Ascending aorta (tissue), 2 donors: ENCODE measurements around the gene ZRANB3. TPM values are rescaled to one million over a fixed set of nuclear protein-coding genes. Genes with fewer than 3 reads are reported as not detected.

Experiments
- DNase-seq, 2 donors: peaks; one replicate each; pipeline ENCODE4 v3.0.0-alpha.2; 2019; ENCODE audit warnings: low spot score in 2 of 2
- H3K27ac ChIP-seq, 2 donors: fragments of 200-600 bp; sonication (generic); one replicate each; pipeline ENCODE4 v1.5.1; 2016 to 2017; ENCODE audit warnings: mild to moderate bottlenecking in 1 of 2
- H3K27me3 ChIP-seq: fragments of 200-600 bp; sonication (generic); one replicate; pipeline ENCODE4 v1.5.1; 2017
- H3K36me3 ChIP-seq, 2 donors: fragments of 200-600 bp; sonication (generic); one replicate each; pipeline ENCODE4 v1.5.1; 2016
- H3K4me1 ChIP-seq, 2 donors: fragments of 200-600 bp; sonication (generic); one replicate each; pipeline ENCODE4 v1.5.1; 2016 to 2017; ENCODE audit warnings: mild to moderate bottlenecking in 1 of 2
- H3K4me3 ChIP-seq, 2 donors: fragments of 200-600 bp; sonication (generic); one replicate each; pipeline ENCODE4 v1.5.1; 2016 to 2017; ENCODE audit warnings: mild to moderate bottlenecking in 1 of 2
- H3K9me3 ChIP-seq, 2 donors: fragments of 200-600 bp; sonication (generic); one replicate each; pipeline ENCODE4 v1.5.1; 2016
- intact Hi-C: fragments of 100-400 bp; cut with DNase I; formaldehyde crosslinking; loops from one replicate; pipeline ENCODE4 v1.15.1; 2023
- total RNA-seq: library from RNA; depleted of rRNA; stranded (reverse); fragments of >200 nt; gene quantifications from one replicate; pipeline ENCODE4 v1.1.0, GENCODE V29; 2016
- TF ChIP-seq, protein P1 (sequence below), 3 experiments: fragments of 200-600 bp in 2 of 3; fragments of 450-650 bp in 1 of 3; sonication (generic) in 2 of 3; IDR thresholded peaks; one replicate each; pipeline ENCODE4 v1.5.1; 2016 to 2019; ENCODE audit warnings: antibody characterized with exemption in 3 of 3, mild to moderate bottlenecking in 1 of 3, moderate library complexity in 1 of 3

The ZRANB3 gene
- total RNA-seq, 1 donor from 2014 or later: 2.3 TPM

DNA sequence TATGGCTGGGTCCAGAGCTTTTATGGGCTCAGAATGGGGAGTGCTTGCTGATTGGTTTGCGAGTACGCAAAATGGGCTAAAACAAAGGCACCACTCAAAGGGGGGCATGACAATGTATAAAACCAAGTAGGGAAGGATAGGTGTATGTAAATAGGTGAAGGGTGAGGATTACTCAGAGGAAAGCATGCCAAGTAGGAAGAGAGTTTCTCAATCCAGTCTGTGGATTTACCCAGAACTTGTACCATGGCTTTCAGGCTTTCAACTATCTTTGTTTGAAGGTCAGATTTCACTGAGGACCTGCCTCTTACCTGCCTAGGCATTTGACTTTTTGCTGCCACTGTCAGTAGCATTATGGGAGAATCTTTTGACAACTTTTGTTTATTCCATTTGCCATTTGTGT lies 386.7 kb downstream of the ZRANB3 start:
- intact Hi-C loops: no loop called here
- H3K4me1 ChIP-seq: no peaks in the 10 kb centered on the region
- peaks cover 4 to 7% of the 10 kb centered on the region in 2 donors for H3K9me3 ChIP-seq
- H3K27ac ChIP-seq: no peak overlapping the region
- TF ChIP-seq, protein P1, sequence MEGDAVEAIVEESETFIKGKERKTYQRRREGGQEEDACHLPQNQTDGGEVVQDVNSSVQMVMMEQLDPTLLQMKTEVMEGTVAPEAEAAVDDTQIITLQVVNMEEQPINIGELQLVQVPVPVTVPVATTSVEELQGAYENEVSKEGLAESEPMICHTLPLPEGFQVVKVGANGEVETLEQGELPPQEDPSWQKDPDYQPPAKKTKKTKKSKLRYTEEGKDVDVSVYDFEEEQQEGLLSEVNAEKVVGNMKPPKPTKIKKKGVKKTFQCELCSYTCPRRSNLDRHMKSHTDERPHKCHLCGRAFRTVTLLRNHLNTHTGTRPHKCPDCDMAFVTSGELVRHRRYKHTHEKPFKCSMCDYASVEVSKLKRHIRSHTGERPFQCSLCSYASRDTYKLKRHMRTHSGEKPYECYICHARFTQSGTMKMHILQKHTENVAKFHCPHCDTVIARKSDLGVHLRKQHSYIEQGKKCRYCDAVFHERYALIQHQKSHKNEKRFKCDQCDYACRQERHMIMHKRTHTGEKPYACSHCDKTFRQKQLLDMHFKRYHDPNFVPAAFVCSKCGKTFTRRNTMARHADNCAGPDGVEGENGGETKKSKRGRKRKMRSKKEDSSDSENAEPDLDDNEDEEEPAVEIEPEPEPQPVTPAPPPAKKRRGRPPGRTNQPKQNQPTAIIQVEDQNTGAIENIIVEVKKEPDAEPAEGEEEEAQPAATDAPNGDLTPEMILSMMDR (IDR thresholded peaks at IDR 0.05): no peak
- peaks cover 18 to 26% of the 10 kb centered on the region in 2 donors for H3K36me3 ChIP-seq
- no peak overlapping the region for H3K4me3 ChIP-seq
- no peak for DNase-seq
- H3K27me3 ChIP-seq: no peaks in the 10 kb centered on the region

DNA sequence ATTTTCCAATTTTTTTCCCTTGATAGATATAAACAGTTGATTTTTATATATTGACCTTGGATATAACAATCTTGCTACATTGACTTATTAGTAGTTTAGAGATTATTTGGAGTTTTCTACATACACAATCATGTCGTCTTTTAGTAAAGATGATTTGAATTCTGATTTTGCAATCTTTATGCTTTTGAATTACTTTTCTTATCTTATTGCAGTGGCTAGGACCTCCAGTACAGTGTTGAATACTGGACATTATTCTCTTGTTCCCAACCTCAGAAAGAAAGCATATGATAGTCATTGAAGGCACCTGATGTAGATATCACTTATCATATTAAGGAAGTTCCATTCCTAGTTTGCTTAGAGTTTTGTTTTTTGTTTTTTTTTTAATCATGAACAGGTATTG lies 388.7 kb downstream of the ZRANB3 start:
- no peak overlapping the region for H3K4me3 ChIP-seq
- TF ChIP-seq, protein P1 (IDR thresholded peaks at IDR 0.05): no peak
- DNase-seq: no peak
- no peaks in the 10 kb centered on the region for H3K27me3 ChIP-seq
- no peaks in the 10 kb centered on the region for H3K4me1 ChIP-seq
- H3K36me3 ChIP-seq: peaks cover 23 to 44% of the 10 kb centered on the region in 2 donors
- peaks cover 4 to 7% of the 10 kb centered on the region in 2 donors for H3K9me3 ChIP-seq
- no peak overlapping the region for H3K27ac ChIP-seq
- intact Hi-C loops: no loop called here

DNA sequence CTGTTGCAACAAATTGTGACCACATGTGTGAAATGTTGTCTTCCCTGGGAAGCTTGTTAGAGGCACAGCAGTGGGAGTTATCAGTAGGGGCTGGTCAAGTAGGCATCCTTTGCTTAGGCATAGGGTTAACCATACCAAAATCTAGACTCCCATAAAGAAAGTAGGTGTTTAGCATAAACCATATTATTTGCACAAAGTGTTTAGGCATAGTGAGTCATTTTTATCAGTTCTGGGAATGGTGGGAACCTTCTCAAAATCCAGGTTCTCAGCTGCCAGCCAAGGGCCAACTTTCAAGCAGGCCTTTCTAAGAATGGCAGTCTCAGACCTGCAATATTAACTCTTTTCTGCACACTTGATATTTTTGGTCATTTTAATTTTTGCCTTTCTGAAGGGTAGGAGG lies 390.4 kb downstream of the ZRANB3 start:
- TF ChIP-seq, protein P1 (IDR thresholded peaks at IDR 0.05): no peak
- Histone ChIP-seq H3K4me3 (no peak overlapping the region), H3K4me1 (no peaks in the 10 kb centered on the region), H3K27me3 (no peaks in the 10 kb centered on the region), H3K36me3 (peaks cover 39 to 61% of the 10 kb centered on the region in 2 donors), H3K27ac (no peak overlapping the region), H3K9me3 (peaks cover 4 to 7% of the 10 kb centered on the region in 2 donors)
- intact Hi-C loops: no loop called here
- DNase-seq: no peak

DNA sequence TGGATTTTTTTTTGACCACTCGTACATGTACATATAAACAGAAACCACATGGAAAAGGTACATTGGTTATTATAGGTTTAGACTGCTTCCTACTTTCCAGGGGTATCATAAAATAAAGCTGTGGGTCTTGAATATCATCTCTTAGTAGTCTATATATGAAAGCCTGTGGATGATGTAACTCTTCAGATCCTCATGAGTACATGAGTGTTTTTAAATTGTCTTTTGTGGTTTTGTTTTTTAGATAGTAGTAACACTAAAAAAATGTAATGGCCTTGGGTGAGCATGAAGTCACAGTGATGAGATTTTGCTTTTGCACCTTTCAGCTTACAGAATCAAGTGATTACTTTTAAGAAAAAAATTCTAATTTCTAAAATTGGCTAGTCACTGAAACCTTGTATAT lies 398.7 kb downstream of the ZRANB3 start:
- Histone ChIP-seq H3K4me3 (no peak overlapping the region), H3K36me3 (peaks cover 47 to 87% of the 10 kb centered on the region in 2 donors), H3K27ac (no peak overlapping the region), H3K9me3 (no peaks in the 10 kb centered on the region), H3K4me1 (no peaks in the 10 kb centered on the region), H3K27me3 (no peaks in the 10 kb centered on the region)
- TF ChIP-seq, protein P1 (IDR thresholded peaks at IDR 0.05): no peak
- DNase-seq: no peak
- intact Hi-C loops: no loop called here

DNA sequence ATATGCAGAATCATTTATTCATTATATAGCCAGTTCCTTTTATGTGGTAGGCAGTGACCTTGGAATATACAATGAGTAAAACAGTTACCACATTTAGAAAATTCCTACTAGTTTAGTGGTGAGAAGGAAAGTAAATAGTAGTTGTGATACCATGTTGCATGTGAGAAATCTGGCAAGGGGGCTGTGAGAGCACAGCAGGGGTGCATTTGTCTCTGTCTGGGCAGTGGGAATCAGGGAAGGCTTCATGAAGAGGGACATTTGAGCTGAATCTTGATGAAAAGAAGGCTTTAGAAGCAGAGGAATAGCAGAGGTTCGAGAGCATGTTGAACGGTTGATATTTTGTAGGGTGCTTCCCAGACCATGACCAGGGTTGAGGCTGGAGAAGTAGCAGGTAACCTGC lies 400.3 kb downstream of the ZRANB3 start:
- no peaks in the 10 kb centered on the region for H3K4me1 ChIP-seq
- TF ChIP-seq, protein P1 (IDR thresholded peaks at IDR 0.05): no peak
- H3K9me3 ChIP-seq: no peaks in the 10 kb centered on the region
- H3K36me3 ChIP-seq: peaks cover 42 to 83% of the 10 kb centered on the region in 2 donors
- no peak overlapping the region for H3K27ac ChIP-seq
- DNase-seq: no peak
- H3K27me3 ChIP-seq: no peaks in the 10 kb centered on the region
- no peak overlapping the region for H3K4me3 ChIP-seq
- intact Hi-C loops: no loop called here

DNA sequence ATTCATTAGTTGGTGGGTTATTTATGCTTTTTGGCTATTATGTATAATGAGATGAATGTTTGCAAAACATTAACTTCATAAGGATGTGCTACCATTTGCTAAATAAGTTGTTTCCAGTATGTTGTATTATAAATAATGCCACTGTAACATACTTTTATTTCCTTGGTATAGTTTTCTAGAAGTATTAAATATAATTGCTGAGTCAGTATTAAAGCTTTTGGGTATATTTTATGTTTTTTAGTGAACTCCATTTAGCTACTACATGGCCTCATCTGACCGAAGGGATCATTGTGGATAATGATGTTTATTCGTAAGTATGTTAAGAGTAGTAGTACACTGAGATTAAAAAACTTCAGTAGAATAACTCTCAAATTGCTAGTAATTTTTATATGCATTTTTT lies 405.1 kb downstream of the ZRANB3 start:
- H3K36me3 ChIP-seq: peaks cover 40 to 71% of the 10 kb centered on the region in 2 donors

More for the DNA sequence above, 405.1 kb downstream of the ZRANB3 start:
- Histone ChIP-seq H3K27me3 (no peaks in the 10 kb centered on the region), H3K9me3 (no peaks in the 10 kb centered on the region), H3K4me1 (no peaks in the 10 kb centered on the region), H3K27ac (no peak overlapping the region), H3K4me3 (no peak overlapping the region)
- TF ChIP-seq, protein P1 (IDR thresholded peaks at IDR 0.05): no peak
- intact Hi-C loops: no loop called here
- DNase-seq: no peak
